ENCODE data around the gene FSTL3. TPM values are rescaled to one million over a fixed set of nuclear protein-coding genes. Genes with fewer than 3 reads are reported as not detected.
A peak's percentile ranks its signal among the peaks of the same experiment; 100 is the strongest.

The FSTL3 gene
- total and polyA plus RNA-seq, 2 of the 13 experiments (the other 11 are each of a cell fraction or from before 2014, with no cell fraction given) = 13.5 to 15.6 TPM

DNA sequence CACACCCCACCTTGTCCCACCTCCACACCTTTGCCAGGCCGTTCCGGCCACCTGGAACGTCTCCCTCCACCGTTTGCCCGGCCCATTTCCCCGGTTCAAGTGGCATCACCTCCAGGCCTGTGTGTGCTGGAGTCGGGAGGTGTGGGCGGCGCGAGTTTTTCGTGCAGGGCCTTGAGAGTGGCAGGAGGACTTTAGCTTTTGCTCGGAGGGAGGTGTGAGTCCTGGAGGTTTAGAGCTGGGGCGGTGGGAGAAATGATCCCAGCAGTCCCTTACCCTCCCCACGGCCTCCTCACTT, 28.2 kb downstream of the FSTL3 start (continued):
- TF ChIP-seq, protein P1, sequence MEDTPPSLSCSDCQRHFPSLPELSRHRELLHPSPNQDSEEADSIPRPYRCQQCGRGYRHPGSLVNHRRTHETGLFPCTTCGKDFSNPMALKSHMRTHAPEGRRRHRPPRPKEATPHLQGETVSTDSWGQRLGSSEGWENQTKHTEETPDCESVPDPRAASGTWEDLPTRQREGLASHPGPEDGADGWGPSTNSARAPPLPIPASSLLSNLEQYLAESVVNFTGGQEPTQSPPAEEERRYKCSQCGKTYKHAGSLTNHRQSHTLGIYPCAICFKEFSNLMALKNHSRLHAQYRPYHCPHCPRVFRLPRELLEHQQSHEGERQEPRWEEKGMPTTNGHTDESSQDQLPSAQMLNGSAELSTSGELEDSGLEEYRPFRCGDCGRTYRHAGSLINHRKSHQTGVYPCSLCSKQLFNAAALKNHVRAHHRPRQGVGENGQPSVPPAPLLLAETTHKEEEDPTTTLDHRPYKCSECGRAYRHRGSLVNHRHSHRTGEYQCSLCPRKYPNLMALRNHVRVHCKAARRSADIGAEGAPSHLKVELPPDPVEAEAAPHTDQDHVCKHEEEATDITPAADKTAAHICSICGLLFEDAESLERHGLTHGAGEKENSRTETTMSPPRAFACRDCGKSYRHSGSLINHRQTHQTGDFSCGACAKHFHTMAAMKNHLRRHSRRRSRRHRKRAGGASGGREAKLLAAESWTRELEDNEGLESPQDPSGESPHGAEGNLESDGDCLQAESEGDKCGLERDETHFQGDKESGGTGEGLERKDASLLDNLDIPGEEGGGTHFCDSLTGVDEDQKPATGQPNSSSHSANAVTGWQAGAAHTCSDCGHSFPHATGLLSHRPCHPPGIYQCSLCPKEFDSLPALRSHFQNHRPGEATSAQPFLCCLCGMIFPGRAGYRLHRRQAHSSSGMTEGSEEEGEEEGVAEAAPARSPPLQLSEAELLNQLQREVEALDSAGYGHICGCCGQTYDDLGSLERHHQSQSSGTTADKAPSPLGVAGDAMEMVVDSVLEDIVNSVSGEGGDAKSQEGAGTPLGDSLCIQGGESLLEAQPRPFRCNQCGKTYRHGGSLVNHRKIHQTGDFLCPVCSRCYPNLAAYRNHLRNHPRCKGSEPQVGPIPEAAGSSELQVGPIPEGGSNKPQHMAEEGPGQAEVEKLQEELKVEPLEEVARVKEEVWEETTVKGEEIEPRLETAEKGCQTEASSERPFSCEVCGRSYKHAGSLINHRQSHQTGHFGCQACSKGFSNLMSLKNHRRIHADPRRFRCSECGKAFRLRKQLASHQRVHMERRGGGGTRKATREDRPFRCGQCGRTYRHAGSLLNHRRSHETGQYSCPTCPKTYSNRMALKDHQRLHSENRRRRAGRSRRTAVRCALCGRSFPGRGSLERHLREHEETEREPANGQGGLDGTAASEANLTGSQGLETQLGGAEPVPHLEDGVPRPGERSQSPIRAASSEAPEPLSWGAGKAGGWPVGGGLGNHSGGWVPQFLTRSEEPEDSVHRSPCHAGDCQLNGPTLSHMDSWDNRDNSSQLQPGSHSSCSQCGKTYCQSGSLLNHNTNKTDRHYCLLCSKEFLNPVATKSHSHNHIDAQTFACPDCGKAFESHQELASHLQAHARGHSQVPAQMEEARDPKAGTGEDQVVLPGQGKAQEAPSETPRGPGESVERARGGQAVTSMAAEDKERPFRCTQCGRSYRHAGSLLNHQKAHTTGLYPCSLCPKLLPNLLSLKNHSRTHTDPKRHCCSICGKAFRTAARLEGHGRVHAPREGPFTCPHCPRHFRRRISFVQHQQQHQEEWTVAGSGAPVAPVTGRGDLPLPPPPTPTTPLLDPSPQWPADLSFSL (CRISPR knock-in tag; IDR thresholded peaks at IDR 0.05) = no peak
- TF ChIP-seq ZNF558 (CRISPR knock-in tag; IDR thresholded peaks at IDR 0.05; ENCODE audit: borderline replicate concordance) (no peak), POLR2AphosphoS5 (IDR thresholded peaks at IDR 0.05; ENCODE audit: low read depth, low read length) (no peak), CSRNP1 (CRISPR knock-in tag; IDR thresholded peaks at IDR 0.05) (peak; percentile 78; the same call in 1 of the 2 replicates), ZFX (CRISPR knock-in tag; IDR thresholded peaks at IDR 0.05; ENCODE audit: low read depth) (no peak; the same call in 1 of the 2 replicates), ZNF468 (CRISPR knock-in tag; IDR thresholded peaks at IDR 0.05) (peak; percentile 50; the same call in 1 of the 2 replicates), ATF7-NPFF (CRISPR knock-in tag; IDR thresholded peaks at IDR 0.05; ENCODE audit: low read depth) (no peak), MYPOP (CRISPR knock-in tag; IDR thresholded peaks at IDR 0.05) (no peak), MLX (CRISPR knock-in tag; IDR thresholded peaks at IDR 0.05) (no peak), FOXC1 (CRISPR knock-in tag; IDR thresholded peaks at IDR 0.05; ENCODE audit: borderline replicate concordance) (no peak), FOSL2 (CRISPR knock-in tag; IDR thresholded peaks at IDR 0.05) (no peak), ZNF230 (CRISPR knock-in tag; IDR thresholded peaks at IDR 0.05) (no peak; the same call in 1 of the 2 replicates), ZC3H4 (CRISPR knock-in tag; IDR thresholded peaks at IDR 0.05; ENCODE audit: borderline replicate concordance) (no peak), ZNF724P (CRISPR knock-in tag; IDR thresholded peaks at IDR 0.05; ENCODE audit: borderline replicate concordance) (no peak), ZNF605 (CRISPR knock-in tag; IDR thresholded peaks at IDR 0.05) (peak; percentile 41; the same call in 1 of the 2 replicates), SNRNP70 (IDR thresholded peaks at IDR 0.05; ENCODE audit: low read depth, low read length) (no peak), ZNF383 (CRISPR knock-in tag; IDR thresholded peaks at IDR 0.05; ENCODE audit: borderline replicate concordance) (no peak), PITX1 (CRISPR knock-in tag; IDR thresholded peaks at IDR 0.05) (peak; percentile 40), MED1 (CRISPR knock-in tag; IDR thresholded peaks at IDR 0.05) (no peak), CREB1 (IDR thresholded peaks at IDR 0.05) (no peak), CREB1 (CRISPR knock-in tag; IDR thresholded peaks at IDR 0.05) (no peak)

All from HepG2 (cell line).